GM21576 (cell line): ENCODE results near the gene TMEM52.
"Not testable (repeated sequence)": the region's sequence is repeated elsewhere in the genome, so short reads cannot be mapped to it uniquely, and the experiment has no call there.

Experiments
- ATAC-seq: cut with Tn5 transposase; IDR thresholded peaks from one replicate; pipeline ENCODE4 v1.9.1; 2021; ENCODE audit warnings: mild to moderate bottlenecking, moderate library complexity; ENCODE audit not compliant: unreplicated experiment

Gene TMEM52

DNA sequence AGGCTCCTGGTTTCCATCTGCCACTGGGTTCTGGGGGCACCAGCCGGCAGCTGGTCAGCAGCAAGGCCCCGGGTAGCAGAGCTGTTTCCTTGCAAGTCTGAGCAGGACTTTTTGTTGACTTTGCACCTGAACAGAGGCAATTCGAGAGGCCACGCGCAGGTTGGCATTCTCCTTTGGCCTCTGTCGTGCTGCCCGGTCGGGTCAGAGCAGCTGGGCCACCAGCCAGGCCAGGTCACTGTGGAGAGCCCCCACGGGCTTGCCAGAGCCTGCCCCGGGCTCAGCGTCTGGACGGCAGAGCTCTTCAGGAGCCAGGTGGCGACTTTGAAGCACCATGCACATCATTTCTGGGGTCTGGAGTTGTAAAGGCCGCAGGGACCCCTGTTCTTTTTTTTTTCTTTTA lies 28.4 kb upstream of the TMEM52 start:
- ATAC-seq = no peak

DNA sequence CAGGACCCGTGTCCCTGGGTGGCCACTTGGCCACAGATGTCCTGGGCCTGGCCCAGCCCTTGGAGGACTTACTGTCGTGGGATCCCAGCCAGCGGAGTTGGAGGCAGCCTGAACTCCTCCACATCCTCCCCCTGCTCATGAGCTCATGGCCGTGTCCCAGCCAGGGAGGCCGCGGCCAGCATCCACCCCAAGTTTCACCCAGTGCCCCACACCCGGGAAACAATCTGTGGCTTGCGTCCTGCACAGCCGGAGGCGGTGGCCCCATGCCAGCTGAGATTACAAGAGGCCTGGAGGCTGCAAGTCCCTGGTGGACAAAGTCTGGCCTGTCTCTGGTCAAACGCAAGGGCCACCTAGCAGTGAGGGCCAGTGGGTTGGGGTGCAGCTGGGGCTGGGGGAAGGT lies 27.5 kb upstream of the TMEM52 start:
- no peak for ATAC-seq

DNA sequence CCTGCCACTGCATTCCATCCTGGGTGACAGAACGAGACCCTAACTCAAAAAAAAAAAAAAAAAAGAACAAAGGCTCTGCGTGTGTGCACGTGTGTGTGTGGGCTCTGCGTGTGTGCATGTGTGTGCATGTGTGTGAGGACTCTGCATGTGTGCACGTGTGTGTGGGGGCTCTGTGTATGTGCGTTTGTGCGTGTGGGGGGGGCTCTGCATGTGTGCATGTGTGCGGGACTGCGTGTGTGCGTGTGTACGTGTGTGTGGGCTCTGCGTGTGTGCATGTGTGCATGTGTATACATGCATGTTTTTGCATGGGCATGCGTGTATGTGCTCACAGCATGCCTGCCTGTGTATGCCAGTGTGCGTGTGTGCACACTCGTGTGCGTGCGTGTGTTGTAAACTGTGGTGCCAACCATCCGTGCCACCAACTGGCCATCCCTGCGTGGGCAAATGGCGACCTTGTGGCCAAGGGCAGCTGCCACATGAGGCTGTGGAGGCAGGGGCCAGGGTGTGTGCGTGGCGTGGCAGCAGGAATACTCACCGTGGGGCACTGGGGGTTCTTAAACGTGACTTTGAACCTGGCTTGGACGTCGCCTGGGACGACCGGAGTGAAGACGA lies 26.8 kb upstream of the TMEM52 start:
- ATAC-seq = no peak

DNA sequence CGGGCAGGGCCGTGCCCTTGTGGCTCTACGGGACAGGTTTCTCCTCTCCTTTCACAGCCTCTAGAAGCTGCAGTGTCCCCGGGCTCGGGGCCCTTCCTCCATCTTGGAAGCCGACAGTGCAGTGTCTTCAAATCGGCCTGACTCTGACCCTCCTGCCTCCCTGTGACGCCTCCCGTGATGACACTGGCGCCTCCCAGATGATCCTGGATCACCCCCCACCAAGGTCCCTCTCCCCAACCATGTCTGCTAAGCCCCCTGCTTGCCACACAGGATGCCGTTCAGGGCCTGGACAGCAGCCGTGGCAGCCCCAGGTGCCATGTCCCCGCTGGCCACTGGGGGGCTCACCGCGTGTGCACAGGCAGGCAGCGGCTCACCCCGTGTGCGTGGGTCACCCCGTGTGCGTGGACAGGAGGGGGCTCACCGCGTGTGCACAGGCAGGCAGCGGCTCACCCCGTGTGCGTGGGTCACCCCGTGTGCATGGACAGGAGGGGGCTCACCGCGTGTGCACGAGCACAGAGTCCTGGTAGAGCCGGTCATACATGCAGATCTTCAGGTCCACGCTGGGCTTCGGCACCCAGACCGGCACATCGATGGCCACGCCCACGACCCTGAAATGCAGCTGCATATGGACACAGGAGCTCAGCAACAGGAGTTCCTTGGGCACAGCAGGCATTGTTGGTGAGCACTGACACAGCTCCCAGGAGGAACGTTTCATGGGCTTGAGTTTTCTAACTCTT lies 24.9 kb upstream of the TMEM52 start:
- no peak for ATAC-seq

DNA sequence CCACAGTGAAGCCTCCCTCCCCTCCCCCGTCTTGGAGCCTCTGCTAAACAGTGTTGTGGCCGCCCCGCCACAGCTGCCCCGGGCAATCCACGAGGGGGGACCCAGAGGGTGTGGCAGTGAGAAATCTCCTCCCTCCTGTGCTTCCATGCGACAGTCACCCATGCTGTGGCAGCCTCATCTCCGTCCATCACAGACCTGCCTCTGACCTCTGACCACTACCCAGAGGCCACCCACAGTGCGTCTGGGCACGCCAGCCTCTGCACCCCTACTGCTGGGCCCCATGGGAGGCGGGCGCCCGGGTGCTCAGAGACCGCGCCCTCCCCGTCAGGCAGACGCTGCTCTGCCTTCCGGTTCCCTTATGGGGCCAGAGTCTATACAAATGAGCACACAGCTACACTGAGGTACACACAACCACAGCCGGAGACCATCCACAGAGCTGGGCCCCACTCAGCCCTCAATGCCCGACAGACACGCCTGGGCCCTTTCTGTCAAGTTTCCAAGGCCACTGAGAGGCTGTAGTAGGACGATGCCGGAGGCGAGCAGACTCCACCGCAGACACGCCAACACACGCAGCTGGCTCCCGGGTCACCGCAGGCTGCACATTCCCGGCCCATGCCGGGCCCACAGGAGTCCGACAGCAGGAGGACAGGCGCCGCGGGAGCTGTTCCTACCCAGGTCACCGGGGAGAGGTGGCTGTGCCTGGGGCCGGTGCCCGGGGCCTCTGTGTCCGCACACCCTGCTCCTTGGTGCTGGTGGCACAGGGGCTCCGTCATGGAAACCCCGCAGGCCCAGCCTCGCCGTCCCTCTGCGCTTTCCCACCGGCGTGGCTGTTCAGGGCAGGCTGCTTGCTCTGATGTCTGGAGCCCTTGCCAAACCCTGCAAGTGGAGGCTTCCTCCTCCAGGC lies 23.9 kb upstream of the TMEM52 start:
- no peak for ATAC-seq

DNA sequence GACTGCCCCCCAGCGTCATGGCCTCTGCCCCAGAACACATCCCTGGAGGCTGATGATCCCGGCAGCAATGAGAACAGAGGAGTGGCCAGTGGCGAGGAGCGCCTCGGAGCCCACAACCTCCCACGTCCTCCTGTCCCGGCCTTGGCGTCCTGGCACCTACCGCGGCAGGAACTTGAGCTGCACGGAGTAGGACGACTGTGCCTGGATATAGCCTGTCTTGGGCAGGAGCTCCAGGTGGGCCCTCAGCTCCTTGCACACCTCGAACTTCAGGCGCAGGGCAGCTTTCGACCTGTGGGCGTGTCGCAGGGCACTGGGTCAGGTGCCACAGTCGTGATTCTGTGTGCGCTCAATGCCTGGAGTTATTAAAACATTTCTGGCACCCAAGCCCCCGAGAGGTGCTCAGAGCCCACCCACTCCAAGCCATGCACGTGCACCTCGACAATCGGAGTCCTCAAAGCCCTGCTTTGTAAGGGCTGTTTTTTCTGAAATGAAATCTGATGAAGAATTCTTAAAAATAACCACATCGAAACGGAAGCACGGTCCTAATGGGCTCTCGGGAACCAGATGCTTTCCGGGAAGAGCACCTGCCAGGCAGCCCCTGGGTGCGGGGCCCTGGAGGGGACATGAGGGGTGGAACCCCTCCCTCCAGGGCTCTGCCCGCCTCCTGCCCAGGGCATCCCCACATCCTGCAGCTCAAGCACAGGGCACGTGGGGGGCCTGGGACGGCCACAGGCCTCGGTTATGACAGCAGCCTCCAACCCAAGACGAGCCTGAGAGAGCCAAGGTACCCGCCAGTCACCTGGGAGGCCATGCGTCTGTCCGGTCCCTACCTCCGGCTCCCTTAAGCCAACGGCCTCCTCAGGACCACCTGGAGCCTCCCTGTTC lies 23.0 kb upstream of the TMEM52 start:
- no peak for ATAC-seq

DNA sequence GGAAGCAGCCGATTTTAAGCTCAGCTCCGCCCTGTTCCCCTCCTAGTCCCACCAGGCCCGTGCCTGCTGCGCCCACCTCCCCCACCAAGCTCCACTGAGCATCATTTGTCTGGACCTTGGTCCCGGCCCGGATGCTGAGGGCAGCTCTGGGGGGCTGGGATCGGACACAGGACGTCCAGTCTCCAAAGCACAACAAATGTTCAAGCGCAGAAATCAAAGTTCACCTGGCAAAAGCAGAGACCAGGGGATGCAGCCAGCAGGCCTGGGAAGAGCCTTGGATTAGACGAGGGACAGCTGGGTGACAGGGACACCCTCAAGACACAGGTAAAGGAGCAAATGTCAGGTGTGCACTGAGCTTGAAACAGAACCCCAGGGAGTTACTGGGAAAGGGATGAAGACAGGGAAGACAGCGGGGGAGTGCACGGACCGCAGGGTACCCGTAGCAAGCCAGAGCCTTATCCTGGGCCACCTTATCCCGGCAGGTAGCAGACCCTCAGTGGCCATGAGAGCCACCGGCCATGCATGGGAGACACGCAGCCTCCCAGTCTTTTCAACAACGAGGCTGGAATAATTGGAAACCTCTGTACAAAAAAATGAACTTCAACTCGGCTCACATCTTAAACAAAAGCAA lies 22.2 kb upstream of the TMEM52 start:
- ATAC-seq = no peak

DNA sequence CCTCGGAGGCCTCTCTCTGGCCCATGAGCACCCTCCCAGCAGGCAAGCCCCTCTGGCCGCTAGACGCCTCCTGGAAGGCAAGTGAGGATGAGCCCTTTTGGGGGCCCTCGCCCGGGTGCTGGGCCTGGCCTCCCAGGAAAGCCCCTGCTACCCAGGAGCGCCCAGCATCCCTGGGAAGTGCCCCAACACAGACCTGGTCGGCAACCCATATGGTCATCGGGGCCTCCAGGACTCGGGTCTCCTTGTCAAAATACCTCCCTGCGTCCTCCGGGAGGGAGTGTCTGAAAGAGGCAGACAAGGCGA lies 21.0 kb upstream of the TMEM52 start:
- no peak for ATAC-seq

DNA sequence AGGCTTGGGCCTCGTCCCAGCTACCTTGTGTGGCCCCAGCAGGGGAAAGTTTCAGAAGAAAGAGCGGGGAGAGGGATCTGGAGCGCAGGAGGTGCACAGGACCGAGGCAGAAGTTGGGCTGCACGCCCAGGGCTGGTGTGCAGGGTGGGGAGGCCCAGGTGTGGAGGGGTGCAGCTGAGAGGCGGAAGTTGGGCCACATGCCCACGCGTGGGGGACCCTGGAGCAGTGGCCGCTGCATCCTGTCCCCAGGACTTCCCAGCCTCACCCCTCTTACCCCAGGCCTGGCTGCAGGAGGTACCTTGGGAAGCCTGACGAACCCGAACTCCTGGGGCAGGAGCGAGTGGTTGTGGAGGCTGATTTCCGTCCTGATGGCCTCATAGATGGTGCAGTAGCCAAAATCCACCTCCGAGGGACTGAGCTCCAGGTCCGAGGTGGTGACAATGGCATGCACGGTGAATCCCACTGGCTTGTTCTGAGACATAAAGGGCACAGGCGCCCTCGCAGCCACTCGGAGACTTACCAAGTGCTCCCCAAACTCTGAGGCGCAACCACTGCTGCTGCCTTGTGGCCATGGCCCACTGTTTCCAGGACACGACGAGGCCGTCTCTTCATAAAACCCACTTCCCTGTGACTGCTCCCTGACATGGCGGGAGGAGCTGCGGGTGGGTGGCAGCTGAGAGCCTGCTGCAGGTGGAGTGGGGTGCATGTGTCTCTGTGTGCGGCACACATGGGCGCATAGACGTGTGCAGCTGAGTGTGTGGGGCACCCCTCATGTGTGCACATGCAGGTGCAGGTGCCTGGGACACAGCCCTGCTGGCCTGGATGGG lies 20.4 kb upstream of the TMEM52 start:
- ATAC-seq = no peak

DNA sequence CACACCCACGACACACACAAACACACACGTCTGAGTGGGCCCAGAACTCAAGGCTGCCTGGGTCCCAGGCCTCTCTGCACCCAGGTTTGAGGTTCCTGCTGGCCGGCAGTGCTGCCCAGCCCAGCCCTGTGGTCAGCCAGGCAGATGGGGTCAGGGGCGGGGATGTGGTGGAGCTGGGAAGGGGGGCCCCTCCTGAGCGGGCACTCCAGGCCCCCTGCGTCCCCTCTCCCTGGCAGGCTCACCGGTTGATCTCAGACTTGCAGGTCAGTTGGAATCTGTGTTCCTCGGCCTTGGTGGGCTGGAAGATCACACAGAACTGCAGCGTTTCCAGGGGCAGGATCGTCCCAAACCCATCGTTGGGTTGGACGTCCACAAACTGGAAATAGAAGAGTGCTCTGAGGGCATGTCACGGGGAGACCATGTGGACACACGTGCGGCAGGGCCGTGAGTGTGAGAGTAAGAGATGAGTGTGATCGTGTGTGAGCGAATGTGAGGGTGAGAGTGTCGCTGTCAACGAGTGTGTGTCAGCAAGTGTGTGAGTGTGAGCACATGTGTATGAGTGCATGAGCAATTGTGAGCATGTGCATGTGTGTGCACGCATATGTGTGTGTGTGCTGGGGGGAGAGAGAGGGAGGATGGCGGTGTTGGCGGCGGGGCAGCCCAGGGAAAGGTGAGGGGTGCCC lies 19.7 kb upstream of the TMEM52 start:
- ATAC-seq = no peak

DNA sequence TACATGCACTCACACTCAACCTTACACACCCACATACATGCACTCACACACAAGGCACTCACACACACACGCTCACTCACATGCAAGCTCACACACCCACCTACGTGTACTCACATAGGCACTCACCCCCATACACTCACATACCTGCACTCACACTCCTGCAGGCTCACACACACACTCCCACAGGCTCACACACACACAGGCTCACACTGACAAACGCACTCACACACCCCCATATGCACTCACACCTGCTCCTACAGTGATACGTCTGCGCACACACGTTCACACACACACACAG lies 19.1 kb upstream of the TMEM52 start:
- ATAC-seq = no peak

DNA sequence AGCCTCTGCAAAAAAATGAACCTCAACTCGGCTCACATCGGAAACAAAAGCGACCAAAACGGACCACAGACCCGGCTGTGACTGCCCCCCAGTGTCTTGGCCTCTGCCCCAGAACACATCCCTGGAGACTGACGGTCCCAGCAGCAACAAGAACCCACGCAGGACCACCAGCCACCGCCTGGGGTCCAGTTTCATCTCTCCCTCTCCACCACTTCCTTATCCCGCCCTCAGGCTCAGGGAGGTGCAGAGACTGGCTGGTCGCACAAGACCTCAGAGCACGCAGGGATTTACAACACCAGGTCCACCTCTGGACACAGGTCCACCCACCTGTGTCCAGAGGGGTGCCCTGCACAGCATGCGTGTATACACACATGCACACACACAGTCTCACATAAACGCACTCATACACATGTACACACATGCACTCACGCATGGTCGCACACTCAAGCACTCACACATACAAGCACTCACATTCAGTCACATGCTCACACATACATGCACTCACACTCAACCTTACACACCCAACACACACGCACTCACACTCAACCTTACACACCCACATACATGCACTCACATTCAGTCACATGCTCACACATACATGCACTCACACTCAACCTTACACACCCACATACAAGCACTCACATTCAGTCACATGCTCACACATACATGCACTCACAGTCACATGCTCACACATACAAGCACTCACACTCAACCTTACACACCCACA lies 18.6 kb upstream of the TMEM52 start:
- no peak for ATAC-seq

DNA sequence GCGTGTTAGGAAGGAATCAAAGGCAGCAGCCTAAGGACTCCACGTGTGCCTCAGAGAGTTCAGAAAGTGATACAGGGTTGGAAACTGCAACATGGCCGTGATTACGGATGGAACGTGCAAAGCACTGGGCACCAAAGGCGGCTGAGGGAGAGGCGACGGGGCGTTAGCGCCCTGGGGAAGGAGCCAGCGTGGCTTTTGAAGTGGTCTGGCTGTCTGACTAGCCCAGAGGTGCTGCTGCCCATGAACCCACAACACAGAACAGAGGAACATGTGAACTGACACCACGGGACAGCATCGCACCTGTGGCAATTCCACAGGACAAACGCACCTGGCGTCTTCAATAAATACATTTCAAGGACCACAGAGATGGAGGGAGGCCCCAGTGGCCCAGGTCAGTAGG lies 18.0 kb upstream of the TMEM52 start:
- no peak for ATAC-seq

DNA sequence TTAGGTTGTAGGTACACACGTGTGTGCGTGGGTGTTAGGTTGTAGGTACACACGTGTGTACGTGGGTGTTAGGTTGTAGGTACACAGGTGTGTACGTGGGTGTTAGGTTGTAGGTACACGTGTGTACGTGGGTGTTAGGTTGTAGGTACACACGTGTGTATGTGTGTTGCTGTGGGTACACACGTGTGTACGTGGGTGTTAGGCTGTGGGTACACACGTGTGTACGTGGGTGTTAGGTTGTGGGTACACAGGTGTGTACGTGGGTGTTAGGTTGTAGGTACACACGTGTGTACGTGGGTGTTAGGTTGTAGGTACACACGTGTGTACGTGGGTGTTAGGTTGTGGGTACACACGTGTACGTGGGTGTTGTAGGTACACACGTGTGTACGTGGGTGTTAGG lies 15.8 kb upstream of the TMEM52 start:
- ATAC-seq = not testable (repeated sequence)

DNA sequence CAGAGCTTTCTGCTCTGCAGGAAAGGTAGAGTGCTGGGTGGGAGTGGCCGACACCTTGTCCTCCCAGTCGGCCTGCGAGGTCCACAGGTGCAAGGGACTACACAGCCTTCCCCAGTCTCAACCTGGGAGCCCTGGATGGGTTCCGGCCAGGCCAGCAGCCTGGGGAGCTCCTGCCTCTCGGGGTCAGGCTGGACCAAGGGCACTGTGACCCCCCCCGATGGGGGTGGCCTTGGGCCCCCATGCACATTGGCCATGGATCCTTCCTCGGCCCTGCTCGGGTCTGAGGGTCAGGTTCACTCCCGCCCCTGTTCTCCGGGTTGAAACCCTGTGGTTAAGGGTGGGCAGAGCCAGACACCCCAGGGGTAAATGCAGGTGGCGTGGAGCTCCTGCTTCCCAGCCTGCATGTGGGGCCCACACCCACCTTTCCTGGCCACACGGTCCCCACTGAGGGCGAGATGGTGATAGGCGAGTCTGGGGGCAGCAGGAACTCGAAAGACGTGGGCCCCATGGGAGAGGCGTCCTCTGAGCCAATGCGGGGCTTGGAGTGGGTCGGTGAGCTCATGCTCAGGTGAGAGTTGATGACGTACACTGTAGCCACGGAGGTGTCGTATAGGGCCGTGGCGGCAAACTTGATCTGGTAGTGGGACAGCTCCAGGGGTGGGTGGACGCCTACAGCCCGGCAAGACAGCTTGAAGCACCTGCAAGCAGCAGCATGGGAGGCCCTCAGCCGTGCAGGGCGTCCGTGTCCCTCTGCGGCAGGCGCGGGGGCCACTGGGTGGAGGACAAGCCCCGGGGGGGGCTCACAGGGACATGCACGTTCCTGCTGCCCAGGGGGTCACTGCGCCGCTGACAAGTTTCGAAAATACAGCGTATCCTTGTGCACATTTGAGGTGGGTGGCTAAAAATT lies 10.8 kb upstream of the TMEM52 start:
- no peak for ATAC-seq

DNA sequence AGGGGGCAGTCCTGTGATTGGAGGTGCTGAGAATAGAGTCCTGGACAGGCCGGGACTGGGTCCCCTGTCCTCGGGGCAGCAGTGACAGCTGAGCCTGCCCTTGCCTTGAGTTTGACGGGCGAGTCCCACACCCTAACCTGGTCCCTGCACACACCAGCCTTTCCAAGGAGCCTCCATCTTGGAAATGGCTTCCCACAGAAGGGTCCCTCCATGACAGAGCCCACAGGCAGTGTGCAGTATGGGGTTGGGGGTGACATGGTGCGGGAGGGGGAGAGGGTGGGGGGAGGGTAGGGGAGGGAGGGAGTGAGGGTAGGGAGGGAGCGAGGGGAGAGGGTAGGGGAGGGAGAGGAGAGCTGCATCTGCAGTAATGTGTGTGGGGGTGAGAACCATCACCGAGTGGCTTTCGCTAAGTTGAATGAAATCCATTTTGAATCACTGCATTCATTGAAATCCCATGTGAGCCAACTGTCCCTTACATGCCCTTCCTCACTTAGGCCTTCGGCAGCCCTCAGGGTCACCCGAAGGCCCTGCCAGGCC lies 10.1 kb upstream of the TMEM52 start:
- no peak for ATAC-seq
